Left ventricle myocardium inferior (tissue), 1 donor: ENCODE measurements around the gene RBPJL. TPM values are rescaled to one million over a fixed set of nuclear protein-coding genes. Genes with fewer than 3 reads are reported as not detected.

ENCODE experiments used
- DNase-seq: peaks from one replicate; pipeline ENCODE4 v3.0.0-alpha.2; 2020
- H3K27ac ChIP-seq: fragments of 200-600 bp; replicated peaks from 2 replicates; pipeline ENCODE4 v1.8.0; 2021
- H3K27me3 ChIP-seq: fragments of 200-600 bp; 2 replicates; pipeline ENCODE4 v1.8.0; 2021; ENCODE audit warnings: low read depth
- H3K36me3 ChIP-seq: fragments of 200-600 bp; 2 replicates; pipeline ENCODE4 v1.8.0; 2021
- H3K4me1 ChIP-seq: fragments of 200-600 bp; 2 replicates; pipeline ENCODE4 v1.8.0; 2021
- H3K4me3 ChIP-seq: fragments of 200-600 bp; 2 replicates; pipeline ENCODE4 v1.8.0; 2021; ENCODE audit warnings: mild to moderate bottlenecking, moderate library complexity
- H3K9me3 ChIP-seq: fragments of 200-600 bp; replicated peaks from 2 replicates; pipeline ENCODE4 v1.8.0; 2021
- CTCF ChIP-seq: fragments of 200-600 bp; IDR thresholded peaks from 2 replicates; pipeline ENCODE4 v1.8.0; 2021; ENCODE audit warnings: antibody characterized with exemption, mild to moderate bottlenecking, borderline replicate concordance
- intact Hi-C: fragments of 100-400 bp; cut with micrococcal nuclease; formaldehyde crosslinking; loops from one replicate; pipeline ENCODE4 v1.11.0; 2022
- total RNA-seq: library from RNA; stranded (reverse); fragmentation: NEBNext Ultra II Directional; extraction: Animal tissue kit (Norgen Biotek cat#: 25700); gene quantifications from one replicate; pipeline ENCODE4 v1.2.1, GENCODE V29; 2021
- donor health status: DM: no; HTN: yes; CAD: no; lungs with severe emphysema.

RBPJL gene
- total RNA-seq, 1 donor from 2014 or later: not detected

- no peaks in the 10 kb centered on the region for H3K36me3 ChIP-seq
- intact Hi-C loops: no loop called here
- H3K9me3 ChIP-seq: no peaks in the 10 kb centered on the region
- no peak overlapping the region for H3K4me3 ChIP-seq
- H3K4me1 ChIP-seq: no peaks in the 10 kb centered on the region
- TF ChIP-seq CTCF: no peak
- H3K27me3 ChIP-seq: peaks cover 94% of the 10 kb centered on the region
- H3K27ac ChIP-seq: no peak overlapping the region
- DNase-seq: no peak
Measured at GRCh38 chr20:45313065-45313695, 6.5 kb downstream of the RBPJL start.

- DNase-seq: no peak
- no peak overlapping the region for H3K4me3 ChIP-seq
- no peak for TF ChIP-seq CTCF
- H3K9me3 ChIP-seq: no peaks in the 10 kb centered on the region
- H3K27me3 ChIP-seq: peaks cover 88% of the 10 kb centered on the region
- intact Hi-C loops: no loop called here
- H3K36me3 ChIP-seq: no peaks in the 10 kb centered on the region
- no peak overlapping the region for H3K27ac ChIP-seq
- no peaks in the 10 kb centered on the region for H3K4me1 ChIP-seq
Measured at GRCh38 chr20:45313943-45314342, 7.3 kb downstream of the RBPJL start.

GRCh38 chr20:45315672-45316071 lies 9.0 kb downstream of the RBPJL start:
- no peak for TF ChIP-seq CTCF
- intact Hi-C loops: no loop called here
- no peaks in the 10 kb centered on the region for H3K4me1 ChIP-seq
- peaks cover 71% of the 10 kb centered on the region for H3K27me3 ChIP-seq
- no peak overlapping the region for H3K4me3 ChIP-seq
- no peaks in the 10 kb centered on the region for H3K36me3 ChIP-seq
- H3K27ac ChIP-seq: no peak overlapping the region
- DNase-seq: no peak
- no peaks in the 10 kb centered on the region for H3K9me3 ChIP-seq

GRCh38 chr20:45316150-45317080 lies 9.8 kb downstream of the RBPJL start:
- intact Hi-C loops: no loop called here

GRCh38 chr20:45317826-45318225 lies 11.2 kb downstream of the RBPJL start:
- no peak overlapping the region for H3K4me3 ChIP-seq
- no peak for TF ChIP-seq CTCF
- peaks cover 52% of the 10 kb centered on the region for H3K27me3 ChIP-seq
- no peaks in the 10 kb centered on the region for H3K4me1 ChIP-seq
- intact Hi-C loops: no loop called here
- DNase-seq: no peak
- no peak overlapping the region for H3K27ac ChIP-seq
- no peaks in the 10 kb centered on the region for H3K9me3 ChIP-seq
- H3K36me3 ChIP-seq: no peaks in the 10 kb centered on the region

More at GRCh38 chr20:45316150-45317080, 9.8 kb downstream of the RBPJL start:
- Histone ChIP-seq H3K4me3 (no peak overlapping the region), H3K36me3 (no peaks in the 10 kb centered on the region), H3K27ac (no peak overlapping the region), H3K27me3 (peaks cover 64% of the 10 kb centered on the region), H3K4me1 (no peaks in the 10 kb centered on the region), H3K9me3 (no peaks in the 10 kb centered on the region)
- TF ChIP-seq CTCF: no peak
- DNase-seq: no peak
